SKM-1 (cell line): Measurements from ENCODE around the gene TMUB2.
A peak's percentile ranks its signal among the peaks of the same experiment; 100 is the strongest.
"Not testable (repeated sequence)": the region's sequence is repeated elsewhere in the genome, so short reads cannot be mapped to it uniquely, and the experiment has no call there.

Experiments
- DNase-seq: peaks from one replicate; lab custom pipeline; 2025; ENCODE audit not compliant: unreplicated experiment; lab: John Stamatoyannopoulos, UW

Gene TMUB2

DNA sequence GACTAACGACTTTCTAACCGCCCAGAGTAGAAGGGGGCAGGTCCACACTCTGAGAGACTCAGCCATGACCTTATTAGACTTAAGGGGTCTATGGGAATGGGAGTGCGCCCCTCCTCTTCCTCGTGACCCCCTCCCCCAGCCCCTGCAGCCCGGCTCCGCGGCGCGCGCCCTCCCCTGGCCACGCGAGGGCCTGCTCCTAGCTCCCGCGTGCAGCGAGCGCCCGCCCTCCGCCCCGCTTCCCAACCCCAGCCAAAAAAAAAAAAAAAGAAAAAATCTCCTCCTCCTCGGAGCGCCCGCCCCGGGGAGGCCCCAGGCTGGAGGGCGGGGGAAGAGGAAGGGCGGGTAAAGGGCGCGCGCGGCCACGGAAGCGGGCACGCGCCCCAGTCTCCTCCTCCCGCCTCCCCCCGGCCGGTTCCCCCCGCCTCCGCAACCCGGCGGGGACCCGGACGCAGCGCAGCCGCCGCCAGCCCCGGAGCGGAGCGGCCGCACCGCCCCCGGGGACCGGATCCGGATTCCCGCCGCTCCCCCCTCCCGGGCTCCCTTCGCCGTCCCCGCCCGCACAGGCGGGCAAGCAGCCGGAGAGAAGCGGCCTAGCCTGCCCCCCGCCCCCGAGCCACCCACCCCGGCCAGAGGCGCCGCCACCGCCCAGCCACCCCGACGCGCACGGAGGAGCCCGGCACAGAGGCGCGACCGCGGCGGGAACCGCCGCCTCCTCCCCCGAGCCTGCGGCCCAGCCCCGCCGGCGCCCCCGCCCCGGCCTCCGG is 31.8 kb downstream of the TMUB2 start:
- DNase-seq = peak; percentile 72

DNA sequence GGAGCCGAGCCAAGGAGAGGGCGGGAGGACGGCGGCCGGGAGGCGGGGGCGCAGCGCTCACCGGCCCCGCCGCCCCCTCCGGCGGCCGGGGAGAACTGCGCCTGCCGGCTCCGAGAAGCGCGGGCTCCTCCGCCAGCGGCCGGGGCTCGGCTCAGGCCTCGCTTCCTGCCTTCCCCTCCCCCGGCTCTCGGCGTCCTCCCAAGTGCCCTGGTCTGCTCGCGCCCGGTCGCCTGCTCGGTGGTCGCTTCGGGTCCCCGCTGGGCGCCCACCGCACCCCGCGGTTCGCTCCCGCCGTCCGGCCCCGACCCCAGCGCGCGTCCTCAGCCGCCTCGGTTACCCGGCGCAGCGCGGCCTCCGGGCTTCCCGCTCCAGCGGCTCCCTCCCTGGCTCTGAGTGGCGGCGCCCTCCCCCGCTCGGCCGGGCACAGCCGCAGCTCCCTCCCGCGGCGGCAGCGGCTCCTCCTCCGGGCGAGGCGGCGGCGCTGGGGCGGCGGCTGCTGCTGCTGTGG is 32.4 kb downstream of the TMUB2 start:
- peak; percentile 30 for DNase-seq

GRCh38 chr17:44219616-44220212 is 32.9 kb downstream of the TMUB2 start, which contains the start of gene UBTF:
Gene UBTF, minus strand, starts transcription at chr17:44219675. Its CDS starts 1,446 bp downstream, at chr17:44218229.
- DNase-seq = no peak

DNA sequence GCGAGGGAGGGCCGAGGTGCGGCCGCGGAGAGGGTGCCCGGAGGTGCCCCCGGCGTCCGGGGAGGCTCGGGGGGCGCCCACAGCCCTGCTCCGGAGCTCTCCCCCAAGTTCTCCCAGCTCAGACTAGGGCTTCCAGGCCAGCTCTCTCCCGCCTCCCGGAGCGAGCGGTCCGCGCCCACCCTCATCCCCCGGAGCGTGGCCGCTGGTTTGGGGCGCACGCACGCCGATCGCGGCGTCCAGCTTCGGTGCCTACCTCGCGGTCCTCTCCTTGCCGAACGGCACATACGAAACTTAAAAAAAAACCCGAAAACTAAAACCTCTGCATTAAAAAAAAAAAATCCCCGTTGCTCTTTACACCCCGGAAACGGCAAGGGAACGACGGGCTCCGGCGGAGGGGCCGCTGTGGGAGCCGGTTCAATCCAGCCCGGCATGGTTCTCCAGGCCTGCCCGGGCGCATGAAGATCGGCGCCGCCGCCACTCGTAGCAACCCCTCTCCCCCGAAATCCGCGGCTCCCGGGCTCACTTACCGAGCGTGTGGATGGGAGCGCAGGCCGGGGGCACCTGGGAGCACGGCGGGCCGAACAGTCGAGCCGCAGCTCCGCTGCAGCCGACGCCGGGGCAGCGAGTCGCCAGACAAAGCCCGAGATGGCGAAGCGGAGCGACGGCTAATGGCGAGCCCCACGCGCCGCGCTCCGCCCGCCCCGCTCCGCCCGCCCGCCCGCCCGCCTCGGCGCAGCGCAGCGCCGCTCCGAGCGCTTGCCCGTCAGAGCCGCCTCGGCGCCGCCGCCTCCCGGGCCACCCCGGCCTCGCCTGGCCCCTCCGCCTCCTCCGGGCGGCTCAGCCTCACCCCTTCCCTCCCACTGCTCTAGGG is 33.7 kb downstream of the TMUB2 start:
- DNase-seq = no peak

DNA sequence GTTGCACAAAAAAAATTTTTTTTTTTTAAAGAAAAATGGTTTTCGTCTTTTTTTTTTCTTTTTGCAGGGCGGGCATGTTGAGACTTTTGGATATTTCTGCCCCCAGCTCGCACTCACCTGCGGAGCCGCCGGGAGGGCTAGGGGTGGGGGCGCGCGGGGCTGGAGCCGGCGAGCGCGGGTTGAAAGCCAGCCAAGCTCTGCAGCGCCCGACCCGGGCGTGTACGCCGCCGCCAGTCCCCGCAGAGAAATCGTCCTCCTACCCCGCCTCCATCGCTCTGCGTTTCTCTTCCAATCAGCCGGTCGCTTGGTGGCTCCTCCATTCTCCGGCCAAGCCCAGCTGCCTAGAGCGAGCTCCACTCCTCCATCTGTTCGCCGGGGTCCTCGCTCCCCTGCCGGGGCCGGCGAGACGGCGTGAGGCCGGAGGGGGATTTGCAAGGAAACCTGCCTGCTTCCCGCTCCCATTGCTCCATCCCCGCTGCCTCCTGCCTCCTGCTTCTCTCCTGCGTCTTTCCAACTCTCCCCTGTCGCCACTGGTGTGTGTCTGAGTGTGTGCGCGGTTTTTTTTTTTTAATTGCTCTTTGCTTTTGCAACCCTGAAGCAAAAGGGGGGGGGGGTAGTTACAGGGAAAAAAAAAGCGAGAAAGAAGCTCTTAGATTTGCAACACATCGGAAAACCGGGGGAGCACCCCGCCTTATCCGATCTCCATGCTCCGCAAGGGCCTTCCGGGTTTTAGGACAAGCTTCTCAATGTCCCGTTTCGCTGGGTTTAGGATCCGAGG is 34.5 kb downstream of the TMUB2 start:
- DNase-seq = peak; percentile 53

DNA sequence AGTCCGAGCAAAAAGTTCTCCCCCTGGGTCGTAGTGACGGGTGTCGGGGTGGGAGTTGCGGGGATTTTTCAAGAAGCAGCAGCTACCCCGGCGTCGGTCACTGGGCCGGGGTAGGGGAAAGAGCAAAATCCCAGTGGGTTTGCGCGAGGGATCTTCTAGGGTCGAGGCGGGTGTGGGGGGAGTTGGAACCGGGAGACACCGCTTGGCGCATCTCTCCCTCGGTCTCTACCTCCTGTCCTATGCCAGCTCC is 35.0 kb downstream of the TMUB2 start:
- DNase-seq = no peak

DNA sequence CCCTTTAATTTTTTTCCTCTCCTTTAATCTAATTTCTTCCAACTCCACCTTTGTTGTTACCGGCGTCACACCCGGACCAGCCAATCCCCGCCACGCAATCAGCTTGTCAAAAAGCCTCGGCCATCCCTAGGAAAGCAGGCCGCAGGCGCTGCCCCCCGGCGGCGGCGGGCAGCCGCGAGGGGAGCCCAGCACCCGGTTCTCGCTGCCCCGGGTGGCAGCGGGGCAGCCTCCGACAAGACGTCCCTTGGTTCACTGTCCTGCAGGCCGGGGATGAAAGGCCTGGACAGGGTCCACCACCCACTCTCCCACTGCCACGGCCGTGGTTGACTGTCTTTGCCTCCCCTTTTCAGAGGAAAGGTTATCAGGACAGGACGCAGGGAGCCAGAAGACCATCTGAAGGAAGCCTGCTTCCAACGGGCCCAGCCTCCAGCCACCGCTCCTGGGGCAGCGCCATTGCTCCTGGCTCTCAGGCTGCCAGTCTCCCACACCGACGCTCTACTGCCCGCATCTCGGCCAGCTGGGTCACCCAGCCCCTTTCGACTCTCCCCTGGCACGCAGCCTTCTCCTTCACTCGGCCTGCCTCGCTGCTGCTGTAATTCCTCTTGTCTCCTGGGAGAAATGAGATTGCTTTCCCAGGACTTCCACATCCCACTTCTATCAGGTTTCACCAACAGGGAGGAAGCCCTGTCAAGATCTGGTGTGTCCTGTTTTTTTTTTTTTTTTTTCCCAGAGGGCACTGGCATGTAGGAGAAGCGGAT is 35.5 kb downstream of the TMUB2 start:
- no peak for DNase-seq

DNA sequence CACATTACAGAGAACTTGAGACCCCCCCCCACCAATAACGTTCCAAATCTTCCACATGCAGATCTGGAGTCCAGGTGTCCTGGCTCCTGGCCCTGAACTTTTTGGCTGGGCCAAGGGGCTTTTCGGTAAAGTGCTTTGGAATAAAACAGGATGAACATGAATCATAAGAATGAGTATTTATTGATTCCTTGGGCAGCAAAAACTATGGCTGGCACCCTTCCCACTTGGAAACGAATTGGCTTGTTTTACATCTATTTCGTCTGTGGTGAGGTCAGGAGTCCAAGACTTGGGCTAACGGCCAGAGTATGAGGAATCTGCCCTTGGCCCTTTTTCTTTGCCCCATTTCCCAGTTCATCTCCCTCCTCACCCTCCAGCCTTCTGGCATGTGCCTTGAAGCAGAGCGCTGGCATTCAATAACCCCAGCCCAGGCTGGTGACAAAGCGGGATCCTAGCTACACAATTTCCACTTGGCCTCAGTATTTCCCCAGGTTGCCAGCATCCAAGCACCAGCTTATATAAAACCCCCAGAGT is 36.8 kb downstream of the TMUB2 start:
- DNase-seq = no peak

- no peak for DNase-seq
Observed at GRCh38 chr17:44229090-44229489, 42.3 kb downstream of the TMUB2 start.

- no peak for DNase-seq
Observed at GRCh38 chr17:44230140-44230539, 43.4 kb downstream of the TMUB2 start.

DNA sequence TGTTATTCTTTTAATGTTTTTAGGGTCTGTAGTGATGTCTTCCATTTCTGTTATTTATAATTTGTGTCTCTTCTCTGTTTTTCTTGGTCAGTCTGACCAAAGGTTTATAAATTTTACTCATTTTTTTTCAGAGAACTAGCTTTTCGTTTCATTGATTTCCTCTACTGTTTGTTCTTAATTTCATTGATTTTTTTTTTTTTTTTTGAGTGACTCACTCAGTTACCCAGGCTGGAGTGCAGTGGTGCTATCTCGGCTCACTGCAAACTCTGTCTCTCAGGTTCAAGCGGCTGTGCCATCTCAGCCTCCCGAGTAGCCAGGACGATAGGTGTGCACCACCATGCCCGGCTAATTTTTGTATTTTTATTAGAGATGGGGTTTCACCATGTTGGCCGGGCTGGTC is 45.3 kb downstream of the TMUB2 start:
- DNase-seq = no peak

DNA sequence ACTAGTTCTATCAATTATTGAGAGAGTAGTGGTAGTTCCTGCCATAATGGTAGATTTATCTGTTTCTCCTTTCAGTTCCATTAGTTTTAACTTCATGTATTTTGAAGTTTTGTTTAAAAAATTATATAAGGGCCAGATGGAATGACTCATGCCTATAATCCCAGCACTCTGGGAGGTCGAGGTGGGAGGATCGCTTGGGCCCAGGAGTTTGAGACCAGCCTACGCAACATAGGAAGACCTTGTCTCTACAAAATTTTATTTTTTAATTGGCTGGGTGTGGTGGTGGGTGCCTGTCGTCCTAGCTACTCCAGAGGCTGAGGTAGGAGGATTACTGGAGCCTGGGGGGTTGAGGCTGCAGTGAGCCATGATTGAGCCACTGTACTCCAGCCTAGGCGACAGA is 46.8 kb downstream of the TMUB2 start:
- no peak for DNase-seq

- DNase-seq = no peak
Observed at GRCh38 chr17:44235583-44235936, 48.8 kb downstream of the TMUB2 start.

DNA sequence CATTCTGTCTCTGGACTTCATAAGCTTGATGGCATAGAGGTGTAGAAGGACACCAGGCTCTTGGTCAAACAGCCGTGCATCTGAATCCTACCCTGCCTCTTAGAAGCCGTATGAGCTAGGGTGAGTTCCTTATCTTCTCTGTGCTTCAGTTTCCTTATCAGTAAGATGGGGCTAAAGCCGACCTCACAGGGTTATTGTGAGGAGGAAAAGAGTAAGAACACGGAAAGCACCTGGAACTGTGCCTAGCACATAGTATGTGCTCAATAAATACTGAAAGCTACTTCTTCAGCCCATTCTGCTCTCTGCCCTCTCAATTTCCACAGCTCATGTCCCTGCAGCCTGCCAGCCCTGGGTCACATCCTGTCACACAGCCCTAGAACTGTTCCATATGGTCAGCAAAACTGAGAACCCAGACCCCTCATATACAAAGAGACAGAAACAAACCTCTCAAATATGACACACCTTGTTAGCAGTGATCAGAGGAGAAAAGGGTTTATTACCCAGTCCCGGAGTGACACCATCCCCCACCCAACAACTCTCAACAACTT is 49.7 kb downstream of the TMUB2 start:
- DNase-seq = no peak

DNA sequence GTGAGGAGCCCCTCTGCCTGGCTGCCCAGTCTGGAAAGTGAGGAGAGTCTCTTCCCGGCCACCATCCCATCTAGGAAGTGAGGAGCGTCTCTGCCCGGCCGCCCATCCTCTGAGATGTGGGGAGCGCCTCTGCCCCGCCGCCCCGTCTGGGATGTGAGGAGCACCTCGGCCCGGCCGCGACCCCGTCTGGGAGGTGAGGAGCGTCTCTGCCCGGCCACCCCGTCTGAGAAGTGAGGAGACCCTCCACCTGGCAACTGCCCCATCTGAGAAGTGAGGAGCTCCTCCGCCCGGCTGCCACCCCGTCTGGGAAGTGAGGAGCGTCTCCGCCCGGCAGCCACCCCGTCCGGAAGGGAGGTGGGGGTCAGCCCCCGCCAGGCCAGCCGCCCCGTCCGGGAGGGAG is 51.1 kb downstream of the TMUB2 start:
- not testable (repeated sequence) for DNase-seq

GRCh38 chr17:44241106-44241624 is 54.4 kb downstream of the TMUB2 start:
- no peak for DNase-seq
